ENCODE data around the gene PRKD1.

Gene PRKD1

GRCh38 chr14:29773990-29774389 is 153.7 kb downstream of the PRKD1 start:
- no peak overlapping the region for H3K4me3 ChIP-seq (ENCODE audit: control insufficient read depth, low read depth, low read length)
- TF ChIP-seq CTCF (conservative IDR thresholded peaks at IDR 0.05; ENCODE audit: control insufficient read depth, insufficient read depth, low read depth, low read length) = no peak
- no peak for DNase-seq (ENCODE audit: low read depth)

- no peak for DNase-seq (ENCODE audit: low read depth)
- no peak overlapping the region for H3K4me3 ChIP-seq (ENCODE audit: control insufficient read depth, low read depth, low read length)
- no peak for TF ChIP-seq CTCF (conservative IDR thresholded peaks at IDR 0.05; ENCODE audit: control insufficient read depth, insufficient read depth, low read depth, low read length)
Measured at GRCh38 chr14:29763342-29763858, 164.2 kb downstream of the PRKD1 start.

- no peak for DNase-seq (ENCODE audit: low read depth)
- no peak for TF ChIP-seq CTCF (conservative IDR thresholded peaks at IDR 0.05; ENCODE audit: control insufficient read depth, insufficient read depth, low read depth, low read length)
- H3K4me3 ChIP-seq (ENCODE audit: control insufficient read depth, low read depth, low read length) = no peak overlapping the region
Measured at GRCh38 chr14:29759521-29760340, 167.9 kb downstream of the PRKD1 start.

DNA sequence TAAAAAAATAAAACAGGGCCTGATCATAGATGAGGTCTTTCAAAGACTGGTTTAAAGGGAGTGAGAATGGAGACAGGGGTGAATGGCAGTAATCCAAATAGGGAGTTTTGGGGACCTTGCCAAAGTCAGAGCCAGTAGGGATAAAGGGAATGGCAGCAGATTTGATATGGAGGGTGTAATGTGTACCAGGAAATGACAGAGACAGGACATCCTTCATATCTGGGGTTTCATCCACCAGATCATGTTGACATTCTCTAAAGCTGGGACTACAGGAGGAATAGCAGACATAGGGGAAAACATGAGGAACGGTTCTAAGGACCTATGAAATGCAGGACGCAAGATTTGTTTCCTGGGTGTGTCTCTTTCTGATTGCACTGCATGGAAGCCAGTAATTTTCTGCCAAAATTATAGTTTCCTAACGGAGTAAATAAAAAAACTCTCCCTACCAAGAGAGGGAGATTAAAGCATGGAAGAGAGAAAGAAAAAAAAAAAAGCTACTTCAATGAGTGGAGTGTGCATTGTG is 169.9 kb downstream of the PRKD1 start:
- H3K4me3 ChIP-seq (ENCODE audit: control insufficient read depth, low read depth, low read length) = no peak overlapping the region
- no peak for TF ChIP-seq CTCF (conservative IDR thresholded peaks at IDR 0.05; ENCODE audit: control insufficient read depth, insufficient read depth, low read depth, low read length)
- DNase-seq (ENCODE audit: low read depth) = no peak

DNA sequence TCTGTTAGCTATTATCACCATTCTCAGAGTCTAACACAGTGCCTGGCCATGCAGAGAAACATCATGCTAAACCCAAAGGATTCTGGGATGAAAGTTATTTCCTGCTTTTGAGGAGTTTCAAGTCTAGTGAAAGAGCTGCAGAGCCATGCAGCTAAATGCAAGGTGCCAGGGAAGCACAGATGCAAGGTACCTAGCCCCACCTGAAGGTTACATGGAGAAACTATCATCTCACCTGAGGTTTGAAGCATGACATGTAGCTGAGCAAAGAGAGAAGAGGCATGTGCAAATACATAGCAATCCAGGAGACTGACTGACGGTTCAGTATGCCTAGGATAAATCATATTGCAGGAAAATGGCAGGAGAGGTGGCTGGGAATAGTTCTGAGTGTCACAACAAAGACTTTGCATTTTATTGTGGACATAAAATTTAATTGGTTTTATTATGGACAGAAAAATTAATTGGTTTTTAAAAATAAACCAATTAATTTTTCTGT is 170.4 kb downstream of the PRKD1 start:
- DNase-seq (ENCODE audit: low read depth) = no peak
- H3K4me3 ChIP-seq (ENCODE audit: control insufficient read depth, low read depth, low read length) = no peak overlapping the region
- TF ChIP-seq CTCF (conservative IDR thresholded peaks at IDR 0.05; ENCODE audit: control insufficient read depth, insufficient read depth, low read depth, low read length) = no peak

DNA sequence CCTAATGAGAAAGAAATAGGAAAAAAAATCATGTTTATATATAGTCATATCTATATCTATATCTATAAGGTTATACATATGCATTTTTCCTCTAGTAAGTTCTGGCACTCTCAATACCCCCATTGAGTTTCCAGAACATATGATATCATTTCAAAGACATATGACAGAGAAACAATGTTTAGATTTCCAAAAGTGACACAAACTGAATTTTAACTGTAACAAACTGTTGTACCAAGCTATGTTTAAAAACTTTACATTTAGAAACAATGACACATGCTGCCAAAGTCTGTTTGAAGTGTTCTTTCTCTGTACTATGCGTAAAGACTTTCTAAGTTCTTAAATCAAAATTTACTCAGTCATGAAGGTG is 171.6 kb downstream of the PRKD1 start:
- no peak for TF ChIP-seq CTCF (conservative IDR thresholded peaks at IDR 0.05; ENCODE audit: control insufficient read depth, insufficient read depth, low read depth, low read length)
- no peak for DNase-seq (ENCODE audit: low read depth)
- no peak overlapping the region for H3K4me3 ChIP-seq (ENCODE audit: control insufficient read depth, low read depth, low read length)

Measured in fibroblast of mammary gland (primary cell).